Ramos (cell line): Measurements from ENCODE around the gene MATN1.

Experiments
- in situ Hi-C: fragments of 300-500 bp; cut with MboI; formaldehyde crosslinking; loops from one replicate; pipeline ENCODE4 v1.14.3; 2022; ENCODE audit warnings: low sequenced_read_pairs; ENCODE audit not compliant: unreplicated experiment

The MATN1 gene

GRCh38 chr1:30758121-30758688, 34.8 kb upstream of the MATN1 start:
- in situ Hi-C loops: no loop called here

- in situ Hi-C loops: no loop called here
These were observed 34.2 kb upstream of the MATN1 start, which contains the start of gene LAPTM5 for GRCh38 chr1:30757352-30758120. Gene LAPTM5 (minus strand): TSS chr1:30757774. CDS start chr1:30757745, 29 bp downstream.

GRCh38 chr1:30756545-30757351, 33.4 kb upstream of the MATN1 start:
- in situ Hi-C loops: no loop called here

GRCh38 chr1:30756206-30756544, 32.8 kb upstream of the MATN1 start:
- in situ Hi-C loops: no loop called here

- in situ Hi-C loops: no loop called here
These were observed 32.4 kb upstream of the MATN1 start for GRCh38 chr1:30755746-30756145.

- in situ Hi-C loops: no loop called here
These were observed 31.9 kb upstream of the MATN1 start for GRCh38 chr1:30755334-30755733.

- in situ Hi-C loops: no loop called here
These were observed 31.3 kb upstream of the MATN1 start for GRCh38 chr1:30754684-30755171.

- in situ Hi-C loops: no loop called here
These were observed 30.3 kb upstream of the MATN1 start for GRCh38 chr1:30753660-30754123.

GRCh38 chr1:30753118-30753517, 29.7 kb upstream of the MATN1 start:
- in situ Hi-C loops: no loop called here

- in situ Hi-C loops: no loop called here
These were observed 29.2 kb upstream of the MATN1 start for GRCh38 chr1:30752651-30752908.

- in situ Hi-C loops: no loop called here
These were observed 28.7 kb upstream of the MATN1 start for GRCh38 chr1:30751830-30752650.

- in situ Hi-C loops: no loop called here
These were observed 27.4 kb upstream of the MATN1 start for GRCh38 chr1:30750731-30751291.

- in situ Hi-C loops: no loop called here
These were observed 26.6 kb upstream of the MATN1 start for GRCh38 chr1:30749691-30750583.

- in situ Hi-C loops: no loop called here
These were observed 25.5 kb upstream of the MATN1 start for GRCh38 chr1:30748699-30749401.

GRCh38 chr1:30748098-30748698, 24.8 kb upstream of the MATN1 start:
- in situ Hi-C loops: no loop called here

GRCh38 chr1:30747033-30748008, 23.9 kb upstream of the MATN1 start:
- in situ Hi-C loops: no loop called here
